B cell (primary cell): ENCODE data around the gene BOK.

Source experiments
- CTCF ChIP-seq: fragments of 200-600 bp; IDR thresholded peaks from one replicate; pipeline ENCODE4 v1.8.0; 2022; ENCODE audit warnings: antibody characterized with exemption, mild to moderate bottlenecking
- EZH2 ChIP-seq: IDR thresholded peaks from 2 replicates; pipeline ENCODE4 v1.6.1; 2012; ENCODE audit warnings: borderline replicate concordance, low read depth, mild to moderate bottlenecking, moderate library complexity, low read length; ENCODE audit not compliant: insufficient read depth, poor library complexity, severe bottlenecking

DNA sequence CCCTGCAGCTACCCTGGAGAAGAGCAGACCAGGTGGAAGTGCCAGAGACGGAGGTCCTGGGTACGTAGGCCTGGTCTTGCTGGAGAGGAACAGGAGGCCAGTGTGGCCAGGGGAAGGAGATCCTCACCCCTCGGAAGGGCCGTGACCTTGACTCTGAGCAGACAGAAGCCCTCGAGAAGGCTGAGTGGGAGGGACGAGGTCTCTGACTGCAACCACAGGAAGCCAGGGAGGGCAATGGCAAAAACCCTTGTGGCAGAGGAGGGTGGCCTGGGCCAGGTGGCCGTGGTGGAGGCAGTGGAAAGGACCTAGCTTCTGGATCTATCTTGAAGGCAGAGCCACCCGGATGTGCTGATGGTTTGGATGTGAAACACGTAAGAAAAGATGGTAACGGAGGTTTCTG, 50.3 kb downstream of the BOK start:
- no peak for TF ChIP-seq CTCF
- no peak for TF ChIP-seq EZH2
